Measurements from ENCODE around the gene SLC22A1. TPM values are rescaled to one million over a fixed set of nuclear protein-coding genes. Genes with fewer than 3 reads are reported as not detected.
A peak's percentile ranks its signal among the peaks of the same experiment; 100 is the strongest.

Gene SLC22A1
- total and polyA plus RNA-seq, 4 donors, result 0.79 to 1,107 (median 439) TPM

DNA sequence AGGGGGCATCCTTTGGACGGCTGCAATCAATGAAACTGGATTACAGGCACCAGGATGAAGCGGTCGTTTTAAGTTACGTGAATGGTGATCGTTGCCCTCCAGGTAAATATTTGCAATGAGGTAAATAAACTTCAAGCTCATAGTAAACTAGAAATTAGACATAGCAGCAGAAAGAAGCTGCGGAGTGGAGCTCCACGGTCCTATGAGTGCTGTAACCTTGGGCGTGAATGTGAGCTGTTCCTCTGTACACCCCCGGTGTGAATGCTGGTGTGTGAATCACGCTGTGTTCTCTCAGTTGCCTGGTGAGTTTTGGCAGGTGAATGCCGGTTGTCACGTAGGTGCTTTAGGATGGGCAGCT, 42.0 kb upstream of the SLC22A1 start:
- peak; percentile 26 to 29 for TF ChIP-seq RAD21 (IDR thresholded peaks at IDR 0.05)
- peak; percentile 62 for TF ChIP-seq SP1 (IDR thresholded peaks at IDR 0.05)
- TF ChIP-seq JUND (IDR thresholded peaks at IDR 0.05), result peak in 1 of 2 donors; percentile 54
- peak; percentile 80 to 83 for TF ChIP-seq HNF4A (conservative IDR thresholded peaks at IDR 0.05)
- peak; percentile 60 to 80 for TF ChIP-seq RXRA (IDR thresholded peaks at IDR 0.05)
- TF ChIP-seq, protein P1, sequence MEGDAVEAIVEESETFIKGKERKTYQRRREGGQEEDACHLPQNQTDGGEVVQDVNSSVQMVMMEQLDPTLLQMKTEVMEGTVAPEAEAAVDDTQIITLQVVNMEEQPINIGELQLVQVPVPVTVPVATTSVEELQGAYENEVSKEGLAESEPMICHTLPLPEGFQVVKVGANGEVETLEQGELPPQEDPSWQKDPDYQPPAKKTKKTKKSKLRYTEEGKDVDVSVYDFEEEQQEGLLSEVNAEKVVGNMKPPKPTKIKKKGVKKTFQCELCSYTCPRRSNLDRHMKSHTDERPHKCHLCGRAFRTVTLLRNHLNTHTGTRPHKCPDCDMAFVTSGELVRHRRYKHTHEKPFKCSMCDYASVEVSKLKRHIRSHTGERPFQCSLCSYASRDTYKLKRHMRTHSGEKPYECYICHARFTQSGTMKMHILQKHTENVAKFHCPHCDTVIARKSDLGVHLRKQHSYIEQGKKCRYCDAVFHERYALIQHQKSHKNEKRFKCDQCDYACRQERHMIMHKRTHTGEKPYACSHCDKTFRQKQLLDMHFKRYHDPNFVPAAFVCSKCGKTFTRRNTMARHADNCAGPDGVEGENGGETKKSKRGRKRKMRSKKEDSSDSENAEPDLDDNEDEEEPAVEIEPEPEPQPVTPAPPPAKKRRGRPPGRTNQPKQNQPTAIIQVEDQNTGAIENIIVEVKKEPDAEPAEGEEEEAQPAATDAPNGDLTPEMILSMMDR (IDR thresholded peaks at IDR 0.05; ENCODE audit: low read depth, low read length, missing input control), result no peak
- TF ChIP-seq FOXA2 (IDR thresholded peaks at IDR 0.05), result peak; percentile 85
- TF ChIP-seq, protein P2, sequence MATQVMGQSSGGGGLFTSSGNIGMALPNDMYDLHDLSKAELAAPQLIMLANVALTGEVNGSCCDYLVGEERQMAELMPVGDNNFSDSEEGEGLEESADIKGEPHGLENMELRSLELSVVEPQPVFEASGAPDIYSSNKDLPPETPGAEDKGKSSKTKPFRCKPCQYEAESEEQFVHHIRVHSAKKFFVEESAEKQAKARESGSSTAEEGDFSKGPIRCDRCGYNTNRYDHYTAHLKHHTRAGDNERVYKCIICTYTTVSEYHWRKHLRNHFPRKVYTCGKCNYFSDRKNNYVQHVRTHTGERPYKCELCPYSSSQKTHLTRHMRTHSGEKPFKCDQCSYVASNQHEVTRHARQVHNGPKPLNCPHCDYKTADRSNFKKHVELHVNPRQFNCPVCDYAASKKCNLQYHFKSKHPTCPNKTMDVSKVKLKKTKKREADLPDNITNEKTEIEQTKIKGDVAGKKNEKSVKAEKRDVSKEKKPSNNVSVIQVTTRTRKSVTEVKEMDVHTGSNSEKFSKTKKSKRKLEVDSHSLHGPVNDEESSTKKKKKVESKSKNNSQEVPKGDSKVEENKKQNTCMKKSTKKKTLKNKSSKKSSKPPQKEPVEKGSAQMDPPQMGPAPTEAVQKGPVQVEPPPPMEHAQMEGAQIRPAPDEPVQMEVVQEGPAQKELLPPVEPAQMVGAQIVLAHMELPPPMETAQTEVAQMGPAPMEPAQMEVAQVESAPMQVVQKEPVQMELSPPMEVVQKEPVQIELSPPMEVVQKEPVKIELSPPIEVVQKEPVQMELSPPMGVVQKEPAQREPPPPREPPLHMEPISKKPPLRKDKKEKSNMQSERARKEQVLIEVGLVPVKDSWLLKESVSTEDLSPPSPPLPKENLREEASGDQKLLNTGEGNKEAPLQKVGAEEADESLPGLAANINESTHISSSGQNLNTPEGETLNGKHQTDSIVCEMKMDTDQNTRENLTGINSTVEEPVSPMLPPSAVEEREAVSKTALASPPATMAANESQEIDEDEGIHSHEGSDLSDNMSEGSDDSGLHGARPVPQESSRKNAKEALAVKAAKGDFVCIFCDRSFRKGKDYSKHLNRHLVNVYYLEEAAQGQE (IDR thresholded peaks at IDR 0.05), result peak; percentile 66
- peak; percentile 54 for TF ChIP-seq FOXA1 (IDR thresholded peaks at IDR 0.05)
- TF ChIP-seq, protein P3, sequence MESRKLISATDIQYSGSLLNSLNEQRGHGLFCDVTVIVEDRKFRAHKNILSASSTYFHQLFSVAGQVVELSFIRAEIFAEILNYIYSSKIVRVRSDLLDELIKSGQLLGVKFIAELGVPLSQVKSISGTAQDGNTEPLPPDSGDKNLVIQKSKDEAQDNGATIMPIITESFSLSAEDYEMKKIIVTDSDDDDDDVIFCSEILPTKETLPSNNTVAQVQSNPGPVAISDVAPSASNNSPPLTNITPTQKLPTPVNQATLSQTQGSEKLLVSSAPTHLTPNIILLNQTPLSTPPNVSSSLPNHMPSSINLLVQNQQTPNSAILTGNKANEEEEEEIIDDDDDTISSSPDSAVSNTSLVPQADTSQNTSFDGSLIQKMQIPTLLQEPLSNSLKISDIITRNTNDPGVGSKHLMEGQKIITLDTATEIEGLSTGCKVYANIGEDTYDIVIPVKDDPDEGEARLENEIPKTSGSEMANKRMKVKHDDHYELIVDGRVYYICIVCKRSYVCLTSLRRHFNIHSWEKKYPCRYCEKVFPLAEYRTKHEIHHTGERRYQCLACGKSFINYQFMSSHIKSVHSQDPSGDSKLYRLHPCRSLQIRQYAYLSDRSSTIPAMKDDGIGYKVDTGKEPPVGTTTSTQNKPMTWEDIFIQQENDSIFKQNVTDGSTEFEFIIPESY (IDR thresholded peaks at IDR 0.05), result no peak
- TF ChIP-seq, protein P4, sequence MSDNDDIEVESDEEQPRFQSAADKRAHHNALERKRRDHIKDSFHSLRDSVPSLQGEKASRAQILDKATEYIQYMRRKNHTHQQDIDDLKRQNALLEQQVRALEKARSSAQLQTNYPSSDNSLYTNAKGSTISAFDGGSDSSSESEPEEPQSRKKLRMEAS (IDR thresholded peaks at IDR 0.05), result no peak
- peak; percentile 46 for TF ChIP-seq YY1 (IDR thresholded peaks at IDR 0.05)
- H3K9me3 ChIP-seq (ENCODE audit: control insufficient read depth in 4 of 4, low read length in 3 of 4), result no peaks in the 10 kb centered on the region
- 38% methylated on average over 12 of the region's 12 CpGs for WGBS
- H3K27ac ChIP-seq (ENCODE audit: low read depth in 1 of 2, low read length in 2 of 2), result peak overlapping the region; percentile 51 to 75
- H3K9ac ChIP-seq (ENCODE audit: low read depth in 1 of 2, low read length in 2 of 2), result no peak overlapping the region
- no peaks in the 10 kb centered on the region for H3K27me3 ChIP-seq (ENCODE audit: control insufficient read depth in 4 of 4, insufficient read depth in 4 of 4, low read length in 3 of 4)
- H3K4me3 ChIP-seq (ENCODE audit: low read depth in 1 of 3, low read length in 3 of 3), result no peak overlapping the region
- DNase-seq (ENCODE audit: low spot score), result no peak
- H3K36me3 ChIP-seq (ENCODE audit: control insufficient read depth in 4 of 4, insufficient read depth in 3 of 4, low read depth in 1 of 4, low read length in 3 of 4), result peaks cover 3 to 43% (median 31%) of the 10 kb centered on the region in 4 donors
- peaks cover 6 to 29% (median 16%) of the 10 kb centered on the region in 4 donors for H3K4me1 ChIP-seq (ENCODE audit: control insufficient read depth in 4 of 4, insufficient read depth in 4 of 4, low read length in 3 of 4)

DNA sequence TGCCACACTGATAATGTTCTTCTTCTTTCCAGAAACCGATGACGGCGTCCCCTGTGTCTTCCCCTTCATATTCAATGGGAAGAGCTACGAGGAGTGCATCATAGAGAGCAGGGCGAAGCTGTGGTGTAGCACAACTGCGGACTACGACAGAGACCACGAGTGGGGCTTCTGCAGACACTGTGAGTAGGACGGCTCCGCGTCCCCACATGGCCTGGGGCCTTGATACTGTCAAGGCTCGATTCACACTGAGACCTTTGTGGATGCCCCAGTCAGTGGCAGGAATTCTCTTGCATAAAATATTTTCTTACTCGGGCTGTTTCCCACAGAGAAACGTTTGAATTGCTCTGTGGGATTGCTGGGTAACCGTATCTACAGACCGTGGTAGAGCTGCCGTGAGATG, 41.5 kb upstream of the SLC22A1 start:
- 80% methylated on average over 17 of the region's 17 CpGs for WGBS
- Histone ChIP-seq H3K36me3 (ENCODE audit: control insufficient read depth in 4 of 4, insufficient read depth in 3 of 4, low read depth in 1 of 4, low read length in 3 of 4) (peaks cover 3 to 46% (median 31%) of the 10 kb centered on the region in 4 donors), H3K9ac (ENCODE audit: low read depth in 1 of 2, low read length in 2 of 2) (peak overlapping the region in 1 of 2 donors; percentile 1), H3K27me3 (ENCODE audit: control insufficient read depth in 4 of 4, insufficient read depth in 4 of 4, low read length in 3 of 4) (no peaks in the 10 kb centered on the region), H3K9me3 (ENCODE audit: control insufficient read depth in 4 of 4, low read length in 3 of 4) (no peaks in the 10 kb centered on the region), H3K27ac (ENCODE audit: low read depth in 1 of 2, low read length in 2 of 2) (peak overlapping the region; percentile 51 to 75), H3K4me1 (ENCODE audit: control insufficient read depth in 4 of 4, insufficient read depth in 4 of 4, low read length in 3 of 4) (peaks cover 10 to 34% (median 20%) of the 10 kb centered on the region in 4 donors), H3K4me3 (ENCODE audit: low read depth in 1 of 3, low read length in 3 of 3) (no peak overlapping the region)
- TF ChIP-seq TAF1 (conservative IDR thresholded peaks at IDR 0.05), result no peak
- no peak for DNase-seq (ENCODE audit: low spot score)
